Sigmoid colon (tissue), 3 donors: ENCODE data around the gene RIMBP3C.
"Not testable (repeated sequence)": the region's sequence is repeated elsewhere in the genome, so short reads cannot be mapped to it uniquely, and the experiment has no call there.

Source experiments
- CTCF ChIP-seq, 4 experiments: fragments of 450-650 bp in 3 of 4; fragments of 200-600 bp in 1 of 4; IDR thresholded peaks; one replicate each; pipeline ENCODE4 v1.5.1; 2016 to 2019; ENCODE audit warnings: antibody characterized with exemption in 4 of 4, mild to moderate bottlenecking in 3 of 4, moderate library complexity in 2 of 4
- POLR2A ChIP-seq, 2 donors: fragments of 450-650 bp; IDR thresholded peaks; one replicate each; pipeline ENCODE4 v1.6.1; 2016; ENCODE audit warnings: antibody characterized with exemption in 2 of 2, mild to moderate bottlenecking in 2 of 2, moderate library complexity in 2 of 2

GRCh38 chr22:21544432-21545322 is 6.6 kb downstream of the RIMBP3C start:
- TF ChIP-seq CTCF, POLR2A (IDR thresholded peaks at IDR 0.05): not testable (repeated sequence)
